Mucosa of rectum (tissue), 2 donors: ENCODE data around the gene KLHDC4.

Experiments used
- H3K27ac ChIP-seq, 2 donors: one replicate each; pipeline ENCODE4 v1.7.0; 2013; ENCODE audit warnings: inconsistent platforms in 2 of 2, low read depth in 2 of 2, low read length in 2 of 2
- H3K27me3 ChIP-seq, 2 donors: one replicate each; pipeline ENCODE4 v1.7.0; 2013; ENCODE audit warnings: low read length in 2 of 2; ENCODE audit not compliant: control insufficient read depth in 2 of 2, insufficient read depth in 2 of 2
- H3K36me3 ChIP-seq, 2 donors: one replicate each; pipeline ENCODE4 v1.7.0; 2013; ENCODE audit warnings: low read length in 2 of 2; ENCODE audit not compliant: control insufficient read depth in 2 of 2, insufficient read depth in 2 of 2
- H3K4me1 ChIP-seq, 2 donors: one replicate each; pipeline ENCODE4 v1.7.0; 2013; ENCODE audit warnings: low read length in 2 of 2, mild to moderate bottlenecking in 1 of 2; ENCODE audit not compliant: control insufficient read depth in 2 of 2, insufficient read depth in 2 of 2
- H3K4me3 ChIP-seq, 2 donors: one replicate each; pipeline ENCODE4 v1.7.0; 2013; ENCODE audit warnings: low read length in 2 of 2
- H3K9ac ChIP-seq, 2 donors: one replicate each; pipeline ENCODE4 v1.7.0; 2013; ENCODE audit warnings: low read length in 2 of 2, low read depth in 1 of 2, mild to moderate bottlenecking in 1 of 2
- H3K9me3 ChIP-seq, 2 donors: one replicate each; pipeline ENCODE4 v1.7.0; 2013; ENCODE audit warnings: low read length in 2 of 2; ENCODE audit not compliant: control insufficient read depth in 2 of 2
- donor health status: healthy.
- donor health status: Normal muscosa, but diverticular disease.

KLHDC4 gene

GRCh38 chr16:87693827-87694226, 72.0 kb downstream of the KLHDC4 start:
- H3K36me3 ChIP-seq: peaks cover 0 to 3% of the 10 kb centered on the region in 2 donors
- H3K27ac ChIP-seq: no peak overlapping the region
- no peak overlapping the region for H3K9ac ChIP-seq
- no peak overlapping the region for H3K4me3 ChIP-seq
- H3K27me3 ChIP-seq: no peaks in the 10 kb centered on the region
- H3K4me1 ChIP-seq: no peaks in the 10 kb centered on the region
- no peaks in the 10 kb centered on the region for H3K9me3 ChIP-seq

GRCh38 chr16:87692756-87693155, 73.0 kb downstream of the KLHDC4 start:
- Histone ChIP-seq H3K4me3 (no peak overlapping the region), H3K9me3 (no peaks in the 10 kb centered on the region), H3K27ac (no peak overlapping the region), H3K36me3 (no peaks in the 10 kb centered on the region), H3K27me3 (no peaks in the 10 kb centered on the region), H3K9ac (no peak overlapping the region), H3K4me1 (no peaks in the 10 kb centered on the region)

GRCh38 chr16:87692176-87692575, 73.6 kb downstream of the KLHDC4 start:
- Histone ChIP-seq H3K4me3 (no peak overlapping the region), H3K36me3 (no peaks in the 10 kb centered on the region), H3K27ac (no peak overlapping the region), H3K4me1 (no peaks in the 10 kb centered on the region), H3K27me3 (no peaks in the 10 kb centered on the region), H3K9ac (no peak overlapping the region), H3K9me3 (no peaks in the 10 kb centered on the region)

GRCh38 chr16:87691686-87692079, 74.1 kb downstream of the KLHDC4 start:
- Histone ChIP-seq H3K36me3 (no peaks in the 10 kb centered on the region), H3K27ac (no peak overlapping the region), H3K4me3 (no peak overlapping the region)

GRCh38 chr16:87690911-87691685, 74.7 kb downstream of the KLHDC4 start:
- H3K4me1 ChIP-seq: no peaks in the 10 kb centered on the region
- no peaks in the 10 kb centered on the region for H3K9me3 ChIP-seq
- no peaks in the 10 kb centered on the region for H3K36me3 ChIP-seq
- no peak overlapping the region for H3K27ac ChIP-seq
- no peak overlapping the region for H3K9ac ChIP-seq
- H3K27me3 ChIP-seq: no peaks in the 10 kb centered on the region
- no peak overlapping the region for H3K4me3 ChIP-seq

More at GRCh38 chr16:87691686-87692079, 74.1 kb downstream of the KLHDC4 start:
- Histone ChIP-seq H3K9me3 (no peaks in the 10 kb centered on the region), H3K27me3 (no peaks in the 10 kb centered on the region), H3K9ac (no peak overlapping the region), H3K4me1 (no peaks in the 10 kb centered on the region)

- Histone ChIP-seq H3K4me3 (no peak overlapping the region), H3K27me3 (no peaks in the 10 kb centered on the region), H3K36me3 (no peaks in the 10 kb centered on the region), H3K9ac (no peak overlapping the region), H3K27ac (no peak overlapping the region), H3K9me3 (no peaks in the 10 kb centered on the region), H3K4me1 (no peaks in the 10 kb centered on the region)
These were observed 75.8 kb downstream of the KLHDC4 start for GRCh38 chr16:87689956-87690465.

- Histone ChIP-seq H3K27me3 (no peaks in the 10 kb centered on the region), H3K9ac (no peak overlapping the region), H3K36me3 (no peaks in the 10 kb centered on the region), H3K4me3 (no peak overlapping the region), H3K4me1 (no peaks in the 10 kb centered on the region), H3K27ac (no peak overlapping the region), H3K9me3 (no peaks in the 10 kb centered on the region)
These were observed 76.6 kb downstream of the KLHDC4 start for GRCh38 chr16:87688876-87689815.

- no peaks in the 10 kb centered on the region for H3K27me3 ChIP-seq
- H3K9me3 ChIP-seq: no peaks in the 10 kb centered on the region
- H3K4me3 ChIP-seq: no peak overlapping the region
- H3K36me3 ChIP-seq: no peaks in the 10 kb centered on the region
- no peak overlapping the region for H3K27ac ChIP-seq
- no peaks in the 10 kb centered on the region for H3K4me1 ChIP-seq
- no peak overlapping the region for H3K9ac ChIP-seq
These were observed 77.7 kb downstream of the KLHDC4 start for GRCh38 chr16:87687998-87688529.

- no peaks in the 10 kb centered on the region for H3K36me3 ChIP-seq
- H3K4me3 ChIP-seq: no peak overlapping the region
- no peak overlapping the region for H3K27ac ChIP-seq
- no peaks in the 10 kb centered on the region for H3K27me3 ChIP-seq
- H3K9me3 ChIP-seq: no peaks in the 10 kb centered on the region
- no peak overlapping the region for H3K9ac ChIP-seq
- no peaks in the 10 kb centered on the region for H3K4me1 ChIP-seq
These were observed 78.5 kb downstream of the KLHDC4 start for GRCh38 chr16:87687126-87687910.
